ENCODE measurements around the gene ZFP36L1.

The ZFP36L1 gene

DNA sequence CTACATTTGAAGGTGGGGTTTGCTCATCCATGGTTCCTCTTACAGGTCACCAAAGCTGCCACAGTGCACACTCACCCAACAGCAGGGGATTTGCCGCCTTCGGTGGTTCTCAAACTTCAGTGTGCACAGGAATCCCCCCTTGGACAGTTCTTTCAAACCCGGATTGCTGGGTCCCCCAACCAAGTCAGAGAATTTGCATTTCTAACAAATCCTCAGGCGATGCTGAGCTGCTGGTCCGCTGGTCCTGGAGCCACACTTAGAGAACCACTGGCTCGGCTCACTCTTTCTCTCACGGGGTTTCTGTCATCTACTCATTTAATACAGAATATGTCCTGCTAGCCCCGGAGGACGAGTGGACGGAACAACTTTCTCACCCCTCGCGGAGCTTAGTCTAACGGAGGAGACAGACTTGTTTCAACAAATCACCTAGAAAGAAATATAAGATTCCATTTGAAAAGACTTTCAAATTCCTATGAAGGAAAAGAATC, 24.1 kb upstream of the ZFP36L1 start:
- no peak for DNase-seq

DNA sequence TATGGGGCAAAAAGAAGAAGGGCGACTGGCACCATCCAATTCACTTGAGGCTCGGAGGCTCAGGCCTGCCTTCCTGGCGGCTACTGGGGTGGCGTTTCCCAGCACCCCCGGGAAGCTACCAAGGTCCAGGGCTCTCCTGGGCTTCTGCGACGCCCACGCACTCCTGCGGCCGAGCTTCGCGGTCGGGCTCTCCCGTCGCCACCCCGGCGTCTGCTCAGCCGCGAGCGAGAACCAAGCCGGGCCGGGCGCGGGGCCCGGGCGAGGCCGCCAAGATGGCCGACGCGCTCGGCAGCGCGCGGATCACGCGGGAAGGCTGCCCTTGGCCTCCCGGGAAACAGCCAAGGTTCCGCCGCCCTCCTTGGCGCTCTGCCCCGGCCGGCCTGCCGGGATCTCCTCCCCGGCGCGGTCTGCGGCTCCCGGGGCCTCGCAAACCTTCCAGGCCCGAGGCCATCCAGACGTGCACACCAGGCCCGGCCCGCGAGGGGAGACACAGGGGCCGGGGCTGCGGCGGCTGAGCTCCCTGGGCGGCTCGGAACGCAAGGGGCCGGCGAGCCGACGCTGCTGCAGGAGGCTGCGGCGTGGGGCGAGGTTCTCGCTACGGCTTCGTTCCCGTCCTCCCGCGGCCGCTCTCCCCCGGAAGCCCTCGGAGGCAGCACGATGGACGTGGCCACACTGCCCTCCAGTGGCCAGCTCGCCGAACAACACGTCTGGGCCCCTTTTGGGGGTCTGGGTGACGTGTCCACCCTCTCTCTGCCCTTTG, 23.5 kb upstream of the ZFP36L1 start:
- DNase-seq, result peak; percentile 99

DNA sequence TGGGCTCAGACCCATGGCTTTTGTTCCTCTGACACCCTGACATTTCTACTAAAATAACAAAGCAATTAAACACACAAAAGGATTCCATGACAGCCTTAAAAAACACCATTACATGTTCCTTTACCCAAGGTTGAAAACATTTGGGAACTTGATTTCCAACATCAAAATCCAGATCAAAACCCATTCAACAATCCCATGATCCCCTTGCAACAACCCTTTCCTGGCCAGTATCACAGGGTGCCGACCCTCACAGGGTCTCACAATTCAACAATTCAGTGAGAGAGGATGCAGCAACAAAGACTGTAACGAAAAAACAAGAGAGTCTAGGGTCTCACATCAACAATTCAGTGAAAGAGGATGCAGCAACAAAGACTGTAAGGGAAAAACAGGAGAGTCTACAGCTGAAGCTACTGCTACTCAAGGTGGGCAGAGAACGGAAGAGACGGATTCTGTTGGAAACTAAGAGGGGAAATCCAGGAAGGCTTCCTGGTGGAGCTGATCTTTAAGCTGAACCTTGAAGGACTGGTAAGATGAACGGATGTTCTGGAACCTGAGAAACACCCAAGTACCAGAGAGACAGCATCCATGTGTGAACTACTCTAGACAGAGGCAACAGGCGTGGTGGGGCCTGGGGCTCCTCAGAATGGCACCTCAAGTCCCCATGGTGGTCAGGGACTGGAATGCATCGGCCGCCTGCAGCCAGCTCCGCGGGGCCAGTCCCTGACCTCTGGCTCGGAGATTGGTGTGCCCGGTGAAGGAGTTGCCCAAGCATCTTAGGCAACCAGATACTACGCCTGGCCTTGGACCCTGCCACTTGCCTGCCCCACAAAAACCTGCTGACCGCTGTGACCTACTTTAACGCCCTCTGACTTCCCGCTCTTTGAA, 22.7 kb upstream of the ZFP36L1 start:
- peak; percentile 51 for DNase-seq

DNA sequence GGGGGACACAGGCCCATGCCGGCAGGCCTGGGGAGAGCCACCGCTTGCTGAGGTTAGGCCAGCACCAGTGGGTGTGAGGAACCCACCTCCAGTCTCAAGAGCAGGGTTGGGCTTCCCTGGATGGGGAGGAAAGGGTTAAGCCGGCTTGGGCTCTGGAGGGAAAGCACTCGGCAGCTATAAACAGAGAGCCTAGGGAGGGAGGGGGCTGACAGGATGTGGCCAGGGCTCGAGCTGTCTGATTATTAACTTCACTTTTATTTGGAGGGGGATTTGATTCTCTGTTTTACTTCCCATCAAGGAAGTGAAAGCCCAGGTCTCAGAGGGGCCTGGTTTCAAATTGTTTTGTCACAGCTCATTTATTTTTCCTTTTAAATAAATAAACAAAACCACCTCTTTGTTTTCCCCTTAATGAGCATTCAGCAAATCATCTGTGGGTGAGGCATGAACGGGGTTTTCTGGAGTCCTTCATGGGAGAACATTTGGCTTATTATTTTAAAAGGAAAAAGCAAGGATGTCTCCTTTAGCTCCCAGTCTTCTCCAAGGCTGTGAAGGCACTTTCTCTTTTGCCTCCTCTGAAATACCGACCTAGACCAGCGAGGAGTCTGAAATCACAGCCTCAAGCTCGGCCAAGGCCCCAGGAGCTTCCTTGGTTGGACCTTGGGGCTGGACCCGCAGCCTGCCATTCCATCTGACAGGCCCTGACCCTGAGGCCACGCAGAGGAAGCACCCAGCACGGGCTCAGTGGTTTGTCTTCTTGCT, 21.9 kb upstream of the ZFP36L1 start:
- DNase-seq, result peak; percentile 85

DNA sequence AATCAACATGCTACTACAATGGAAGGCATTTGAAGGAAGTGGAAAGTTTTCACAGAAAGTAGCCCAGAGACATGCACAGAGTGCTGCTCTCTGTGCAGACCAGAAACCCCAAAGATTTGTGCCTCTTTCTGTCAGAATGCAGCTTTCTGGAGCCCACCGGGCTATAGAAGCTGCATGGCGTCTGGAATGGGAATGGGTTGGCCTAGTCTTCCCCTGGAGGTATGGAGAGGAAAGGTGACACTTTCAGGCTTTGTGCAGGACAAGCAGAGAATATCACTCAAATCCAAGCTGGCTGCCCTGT, 21.3 kb upstream of the ZFP36L1 start:
- no peak for DNase-seq

DNA sequence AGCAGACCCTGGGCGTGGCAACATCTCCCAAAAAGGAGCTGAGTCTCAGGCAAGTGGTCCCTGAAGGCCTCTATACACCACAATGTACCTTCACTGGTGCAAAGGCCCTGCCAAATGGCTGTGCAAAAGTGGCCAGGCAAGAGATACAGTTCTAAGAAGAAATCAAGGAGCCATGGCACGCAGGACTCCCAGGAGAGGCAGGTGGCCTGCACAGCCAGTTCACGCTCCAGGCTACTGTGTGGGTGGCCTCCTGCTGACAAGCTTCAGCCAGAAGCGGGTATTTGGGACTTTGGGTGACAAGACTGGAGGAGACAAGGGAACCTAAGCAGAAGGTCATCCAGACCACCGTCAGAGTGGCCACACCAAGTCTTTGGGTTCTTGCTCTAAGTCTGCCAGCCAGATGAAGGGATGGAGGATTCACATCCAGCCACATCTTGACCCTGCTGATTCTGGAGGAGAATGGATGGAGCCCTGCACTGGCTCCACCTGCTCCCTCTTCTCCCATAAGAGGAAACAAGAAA, 20.5 kb upstream of the ZFP36L1 start:
- peak; percentile 21 for DNase-seq

DNA sequence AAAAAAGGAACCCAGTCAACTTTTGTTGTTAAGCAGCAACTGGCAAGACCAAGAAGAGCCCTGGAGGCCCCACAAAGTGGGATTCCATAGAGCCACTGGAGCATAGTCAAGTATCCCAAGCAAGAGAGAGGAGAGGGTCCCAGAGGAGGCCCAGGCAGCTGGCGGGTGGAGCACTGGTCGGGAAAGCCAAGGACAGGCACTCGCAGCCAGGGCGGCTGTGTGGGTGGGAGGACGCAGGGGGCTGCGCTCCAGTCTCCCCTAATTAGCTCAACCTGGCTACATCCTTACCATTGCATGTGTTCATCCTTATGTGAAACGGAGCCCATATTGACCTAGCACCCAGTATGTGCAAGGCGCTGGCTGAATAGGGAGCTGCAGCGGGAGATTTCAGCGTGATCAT, 18.3 kb upstream of the ZFP36L1 start:
- no peak for DNase-seq

DNA sequence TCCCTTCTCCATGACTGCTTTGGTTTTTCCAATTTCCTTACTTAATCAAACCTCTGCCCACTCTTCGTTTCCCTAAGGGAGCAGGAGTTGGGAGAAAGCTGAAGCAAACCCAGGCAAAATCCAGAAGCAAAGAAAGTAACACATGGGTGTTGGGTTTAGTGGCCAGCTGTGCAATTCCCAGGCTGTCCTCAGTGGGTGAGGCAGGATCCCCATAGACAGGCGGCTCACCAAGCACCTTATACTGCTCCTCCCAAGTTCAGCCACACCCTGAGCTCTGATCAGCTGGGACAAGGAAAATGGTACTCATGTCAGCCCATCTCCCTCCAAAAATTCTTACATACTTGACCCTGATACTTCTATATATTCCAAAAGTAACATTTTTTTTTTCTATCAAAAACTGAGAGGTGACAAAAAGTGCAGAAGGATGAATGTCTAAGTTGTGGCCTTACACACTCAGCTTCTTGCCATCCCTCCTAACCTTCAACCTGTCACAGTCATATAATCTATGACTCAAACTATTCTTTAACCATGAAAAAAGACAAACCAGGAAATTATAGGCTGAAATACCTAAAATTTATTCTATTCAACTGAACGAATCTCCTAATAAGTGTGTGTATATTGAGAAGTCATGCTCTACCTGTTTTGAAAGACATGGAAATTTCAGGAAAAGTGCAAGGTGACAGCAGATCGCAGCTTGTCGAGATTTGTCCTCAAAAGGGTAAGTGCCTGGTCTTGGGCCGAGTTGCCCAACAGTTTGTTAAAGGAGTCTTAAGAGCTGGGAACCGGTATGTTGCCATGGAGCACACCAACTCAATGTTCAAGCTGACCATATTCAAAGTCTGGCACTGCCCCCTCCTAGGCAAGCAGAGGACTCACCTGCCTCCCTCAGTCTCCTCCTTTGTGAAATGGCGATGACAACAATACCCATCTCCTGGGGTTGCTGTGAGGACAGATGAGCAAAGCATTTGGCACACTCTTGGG, 17.6 kb upstream of the ZFP36L1 start:
- no peak for DNase-seq

DNA sequence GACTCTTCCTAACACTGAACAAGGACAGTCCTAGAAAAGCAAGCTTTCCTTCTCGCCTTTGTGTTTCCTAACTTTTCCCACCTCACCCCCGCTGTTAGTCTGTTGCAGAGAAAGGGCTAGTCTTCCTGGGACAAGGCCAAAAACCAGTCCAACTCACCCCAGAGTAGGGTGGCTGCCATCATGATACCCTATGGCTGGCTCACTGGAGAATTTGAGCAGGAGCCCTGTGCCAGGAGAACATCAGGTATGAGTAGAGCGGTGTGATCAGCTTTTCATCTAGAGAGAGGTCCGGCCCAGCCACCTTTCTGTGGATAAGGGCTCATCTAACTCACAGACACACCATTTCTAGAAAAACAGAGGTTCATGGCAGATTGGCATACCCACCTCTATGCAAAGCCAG, 16.7 kb upstream of the ZFP36L1 start:
- DNase-seq, result no peak

DNA sequence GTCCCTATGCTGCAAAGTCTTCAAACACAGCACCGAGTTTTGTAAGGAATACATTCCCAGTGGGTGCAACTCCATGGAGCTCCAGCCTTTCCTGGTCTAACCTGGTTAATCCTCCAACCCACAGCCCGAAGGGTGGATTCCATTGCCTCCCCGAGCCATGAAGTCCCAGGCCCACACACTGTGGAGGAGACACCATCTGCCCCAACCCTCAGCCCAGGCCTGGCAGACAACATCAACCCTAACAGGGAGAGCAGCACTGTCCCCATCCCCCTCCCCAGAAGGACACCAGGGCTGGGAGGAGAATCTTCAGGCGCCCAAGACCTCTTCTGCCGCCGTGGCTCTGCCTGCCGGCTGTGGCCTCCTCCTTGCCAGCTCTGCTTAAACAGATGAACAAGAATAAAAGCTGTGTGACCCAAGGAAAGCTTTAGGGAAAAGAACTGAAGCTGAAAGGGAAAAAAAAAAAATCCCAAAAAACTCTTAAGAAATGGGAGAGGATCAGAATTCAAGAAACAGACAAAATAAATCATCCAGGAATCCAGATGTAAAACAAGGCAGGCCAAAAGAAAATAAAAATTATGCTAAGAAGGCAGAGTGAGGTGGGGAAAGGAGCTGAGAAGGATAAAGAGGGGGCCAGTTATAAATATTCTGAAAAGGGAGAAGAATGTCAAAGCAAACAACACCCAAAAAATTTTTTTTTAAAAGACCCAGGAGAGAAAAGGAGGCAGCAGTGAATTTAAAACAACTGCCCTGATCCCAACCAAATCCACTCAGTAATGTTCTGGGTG, 16.0 kb upstream of the ZFP36L1 start:
- DNase-seq, result peak; percentile 28

DNA sequence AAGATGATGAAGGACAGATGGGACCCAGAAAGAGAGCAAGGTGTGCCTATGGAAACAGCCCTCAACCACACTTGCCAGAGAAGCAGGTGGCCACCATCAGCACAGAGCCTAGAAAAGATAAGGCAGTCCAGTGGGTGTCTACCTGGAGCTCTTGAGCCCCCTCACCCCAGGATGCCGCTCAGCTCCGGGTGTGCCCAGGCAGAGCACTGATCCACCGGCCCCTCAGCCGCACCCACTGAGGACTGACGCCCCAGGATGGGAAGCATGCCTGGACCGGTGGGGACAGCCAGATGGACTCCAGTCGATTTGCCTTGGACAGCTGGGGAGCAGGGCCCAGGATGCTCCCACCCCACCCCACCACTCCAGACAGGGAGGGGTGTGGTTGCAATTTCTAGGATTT, 15.1 kb upstream of the ZFP36L1 start:
- no peak for DNase-seq

DNA sequence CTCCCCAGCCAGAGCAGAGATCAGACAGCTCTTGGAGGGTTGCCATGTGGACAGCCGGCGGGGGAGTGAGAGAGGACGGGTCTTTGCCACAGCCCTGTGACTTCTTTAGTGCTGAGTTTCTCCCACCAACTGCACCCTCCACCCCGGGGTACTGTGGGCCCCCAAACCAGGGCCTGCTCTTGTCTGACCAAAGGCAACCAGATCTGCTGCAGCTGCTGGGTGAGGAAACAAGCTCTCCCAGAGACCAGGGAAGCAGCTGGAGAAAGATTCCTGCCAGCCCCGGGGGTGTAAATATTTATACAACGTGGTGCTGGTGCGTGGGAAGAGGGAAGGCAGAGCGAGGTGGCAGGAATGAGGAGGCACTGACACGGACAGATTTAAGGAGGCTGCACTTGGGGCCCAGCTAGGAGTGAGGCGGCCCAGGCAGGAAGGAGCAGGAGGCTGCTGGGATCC, 14.3 kb upstream of the ZFP36L1 start:
- peak; percentile 65 for DNase-seq

DNA sequence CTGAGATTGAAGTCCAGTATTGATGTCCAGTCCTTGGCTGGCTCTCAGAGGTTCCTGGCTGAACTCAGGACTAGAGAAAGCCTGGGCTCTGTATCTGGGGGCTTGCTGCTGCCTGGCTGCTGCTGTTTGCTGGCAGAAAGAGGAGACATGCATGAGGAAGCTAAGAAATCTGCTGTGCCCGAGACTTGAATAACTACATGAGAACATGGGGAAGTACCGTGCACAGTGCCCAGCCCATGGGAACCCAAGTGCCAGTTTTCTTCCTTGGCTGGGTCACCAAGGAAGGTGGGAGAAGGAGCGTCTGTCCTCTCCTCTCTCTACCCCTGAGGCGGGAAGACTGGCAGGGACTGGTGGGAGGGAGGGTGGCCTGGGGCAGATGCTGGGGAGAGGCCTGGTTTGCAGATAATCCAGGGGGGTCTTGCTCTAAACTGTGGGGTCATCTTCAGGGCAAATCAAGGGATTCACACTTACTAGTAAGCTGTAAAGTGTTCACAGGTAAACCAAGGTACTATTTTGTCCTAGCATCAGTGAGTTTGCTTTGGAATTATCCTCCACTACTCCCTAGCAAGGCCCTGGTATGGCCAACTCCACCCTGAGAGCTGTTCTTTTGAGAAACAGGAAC, 13.8 kb upstream of the ZFP36L1 start:
- DNase-seq, result no peak

DNA sequence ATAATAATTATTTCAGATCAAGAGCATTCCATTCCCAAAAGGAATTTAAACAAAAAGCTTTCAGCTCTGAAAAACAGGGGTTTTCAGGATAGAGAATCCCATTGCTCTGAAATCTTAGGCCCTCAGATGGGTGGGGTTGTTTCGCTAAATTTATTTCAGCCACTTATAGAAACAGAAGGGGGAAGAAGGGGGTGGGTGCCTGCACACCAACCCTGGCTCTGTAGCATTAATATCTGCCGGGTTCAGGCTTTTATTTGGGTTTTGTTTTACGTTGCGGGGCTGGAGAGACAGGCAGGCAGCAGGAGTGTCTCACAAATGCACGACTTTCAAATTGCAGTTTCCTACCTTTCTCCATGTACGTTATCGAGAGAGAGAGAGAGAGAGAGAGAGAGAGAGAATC, 12.5 kb upstream of the ZFP36L1 start:
- DNase-seq, result no peak

DNA sequence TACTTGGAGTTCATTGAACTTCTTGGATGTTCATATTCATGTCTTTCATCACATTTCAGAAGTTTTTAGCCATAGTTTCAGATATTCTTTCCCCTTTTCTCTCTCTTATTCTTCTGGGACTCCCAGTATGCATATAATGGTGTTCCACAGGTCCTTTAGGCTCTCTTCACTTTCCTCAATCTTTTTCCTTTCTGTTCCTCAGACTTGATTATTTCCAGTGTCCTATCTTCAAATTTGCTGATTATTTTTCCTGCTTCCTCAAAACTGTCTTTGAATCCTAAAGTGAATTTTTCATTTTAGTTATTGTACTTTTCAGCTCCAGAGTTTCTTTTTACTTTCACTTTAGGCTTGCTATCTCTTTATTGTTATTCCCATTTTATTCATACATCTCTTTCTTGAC, 8.8 kb upstream of the ZFP36L1 start:
- DNase-seq, result no peak

DNA sequence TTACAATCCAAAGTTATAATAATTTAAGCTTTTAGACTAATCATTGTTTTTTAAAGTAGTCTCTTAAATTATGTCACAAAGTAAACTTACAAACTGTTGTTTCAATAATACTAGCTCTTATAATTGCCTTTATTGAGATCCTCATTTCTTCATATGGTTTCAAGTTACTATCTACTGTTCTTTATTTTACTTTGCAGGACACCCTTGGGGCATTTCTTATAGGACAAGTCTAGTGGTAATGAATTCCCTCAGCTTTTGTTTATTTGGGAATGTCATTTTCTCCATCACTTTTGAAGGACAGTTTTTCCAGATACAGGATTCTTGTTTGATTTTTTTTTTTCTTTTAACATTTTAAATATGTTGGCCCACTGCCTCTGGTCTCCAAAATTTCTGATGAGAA, 8.1 kb upstream of the ZFP36L1 start:
- no peak for DNase-seq

DNA sequence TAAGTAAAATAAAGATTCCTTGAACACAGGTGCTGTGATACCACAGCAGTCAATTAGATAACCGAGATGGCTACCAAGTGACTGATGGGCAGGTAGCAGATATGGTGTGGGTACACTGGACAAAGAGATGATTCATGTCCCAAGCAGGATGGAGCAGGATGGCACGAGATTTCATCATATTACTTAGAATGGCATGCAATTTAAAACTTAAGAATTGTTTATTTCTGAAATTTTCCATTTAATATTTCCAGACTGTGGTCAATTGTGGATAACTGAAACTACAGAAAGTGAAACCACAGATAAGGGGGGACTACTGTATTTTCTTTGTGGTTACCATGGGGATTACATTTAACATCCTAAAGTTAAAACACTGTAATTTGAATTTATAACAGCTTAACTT, 7.5 kb upstream of the ZFP36L1 start:
- DNase-seq, result no peak

DNA sequence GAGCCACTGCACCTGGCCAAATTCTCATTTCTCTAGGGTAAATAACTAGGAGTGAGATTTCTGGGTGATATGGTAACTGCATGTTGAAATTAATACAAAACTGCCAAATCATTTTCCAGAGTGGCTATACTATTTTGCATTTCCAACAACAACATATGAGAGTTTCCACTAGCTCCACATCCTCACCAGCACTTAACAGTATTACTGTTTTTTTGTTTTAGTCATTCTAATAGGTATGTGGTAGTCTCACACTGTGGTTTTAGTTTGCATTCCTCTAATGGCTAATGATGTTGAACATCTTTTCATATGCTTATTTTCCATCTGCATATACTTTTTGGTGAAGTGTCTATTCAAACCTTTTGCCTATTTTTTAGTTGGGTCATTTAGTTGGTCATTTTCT, 5.8 kb upstream of the ZFP36L1 start:
- no peak for DNase-seq

DNA sequence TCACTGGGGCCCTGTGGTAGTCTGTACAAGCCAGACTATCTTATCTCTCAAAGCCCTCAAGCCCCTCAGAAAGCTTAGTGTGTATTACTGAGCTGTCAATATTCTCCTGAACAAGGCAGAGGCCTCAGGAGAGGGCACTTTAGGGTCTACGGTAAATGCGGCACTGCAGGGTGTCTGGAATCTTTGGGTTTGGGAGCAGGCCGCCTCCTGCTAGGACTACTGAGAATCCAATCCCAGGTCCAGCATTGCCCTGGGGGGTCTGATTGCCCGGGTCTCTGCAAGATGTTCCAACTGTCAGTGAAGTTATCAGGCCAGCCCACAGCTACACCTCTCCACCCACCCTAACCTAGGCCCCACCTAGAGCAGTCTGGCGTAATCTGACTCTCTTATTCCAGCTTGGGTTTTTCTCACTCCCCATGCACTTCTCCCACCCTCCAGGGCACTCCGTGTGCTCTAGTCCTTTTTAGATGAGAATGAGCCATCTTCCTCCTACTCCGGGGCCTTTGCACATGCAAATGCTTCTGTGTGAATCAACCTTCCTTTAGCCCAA, 4.3 kb upstream of the ZFP36L1 start:
- DNase-seq, result no peak

Data from right kidney (tissue), 1 donor.